Islet precursor cell (in vitro differentiated cells): ENCODE data around the gene C6orf89.

Experiments
- DNase-seq: peaks from one replicate; pipeline ENCODE4 v3.0.0-alpha.2; 2018

C6orf89 gene

GRCh38 chr6:36970892-36971842, 85.4 kb downstream of the C6orf89 start:
- DNase-seq, result no peak

- DNase-seq, result no peak
Measured at GRCh38 chr6:36971921-36972673, 86.3 kb downstream of the C6orf89 start.

- DNase-seq, result no peak
Measured at GRCh38 chr6:36973190-36973589, 87.4 kb downstream of the C6orf89 start.

GRCh38 chr6:36973647-36974046, 87.9 kb downstream of the C6orf89 start:
- no peak for DNase-seq

- DNase-seq, result no peak
Measured at GRCh38 chr6:36975231-36976006, 89.7 kb downstream of the C6orf89 start.

GRCh38 chr6:36976007-36976264, 90.2 kb downstream of the C6orf89 start:
- no peak for DNase-seq

GRCh38 chr6:36976509-36976908, 90.8 kb downstream of the C6orf89 start:
- no peak for DNase-seq

- no peak for DNase-seq
Measured at GRCh38 chr6:36976931-36977330, 91.2 kb downstream of the C6orf89 start.

GRCh38 chr6:36977470-36977941, 91.8 kb downstream of the C6orf89 start:
- DNase-seq, result no peak
